ENCODE measurements around the gene GRM7. TPM values are rescaled to one million over a fixed set of nuclear protein-coding genes. Genes with fewer than 3 reads are reported as not detected.

GRM7 gene
- total and polyA plus RNA-seq, 9 of the 15 experiments (the other 6 are each of a cell fraction or from before 2014, with no cell fraction given): not detected

GRCh38 chr3:7620401-7620800, 759.5 kb downstream of the GRM7 start:
- H3K9ac ChIP-seq (ENCODE audit: insufficient read depth in 1 of 2, low read depth in 2 of 2, low read length in 2 of 2): no peak overlapping the region
- no peak overlapping the region for H3K4me3 ChIP-seq
- FAIRE-seq: no peak
- TF ChIP-seq GTF2A2 (tag; IDR thresholded peaks at IDR 0.05) (no peak), ZBTB17 (CRISPR knock-in tag; IDR thresholded peaks at IDR 0.05) (no peak)
- CTCF ChIA-PET (ENCODE audit: low intra/inter-chr PET ratio): no interaction called here
- no peaks in the 10 kb centered on the region for H3K27me3 ChIP-seq (ENCODE audit: control insufficient read depth in 2 of 2, insufficient read depth in 2 of 2, low read length in 2 of 2)
- 15% methylated on average over 1 of the region's 1 CpG for WGBS (ENCODE audit: insufficient coverage, low coverage, missing lambda C conversion rate)
- ATAC-seq: no peak
- in situ Hi-C loops (cut with MboI) (no loop called here), intact Hi-C loops (cut with micrococcal nuclease) (no loop called here)
- H3K36me3 ChIP-seq (ENCODE audit: control insufficient read depth, insufficient read depth, low read length): no peaks in the 10 kb centered on the region
- no peaks in the 10 kb centered on the region for H3K4me1 ChIP-seq (replicated peaks in 1 of 2; ENCODE audit: control insufficient read depth in 2 of 2, insufficient read depth in 2 of 2, low read length in 2 of 2)
- no peaks in the 10 kb centered on the region for H3K9me1 ChIP-seq (ENCODE audit: control insufficient read depth, insufficient read depth, low read length)
- H4K20me1 ChIP-seq (replicated peaks; ENCODE audit: control insufficient read depth, insufficient read depth, low read length): no peaks in the 10 kb centered on the region
- no peak overlapping the region for H2AFZ ChIP-seq (ENCODE audit: low read depth, low read length)
- no peaks in the 10 kb centered on the region for H3K79me2 ChIP-seq (ENCODE audit: control insufficient read depth, insufficient read depth, low read length)
- H3K27ac ChIP-seq (ENCODE audit: extremely low read depth, low read depth, low read length): no peak overlapping the region
- no peak overlapping the region for H3K4me2 ChIP-seq (ENCODE audit: insufficient read depth, low read length)
- no TSS peak for BruUV-seq (replicated peaks)
- no peaks in the 10 kb centered on the region; the same call in 1 of the 2 replicates for H3K9me3 ChIP-seq (replicated peaks; ENCODE audit: control insufficient read depth, insufficient read depth, low read depth, low read length)
- DNase-seq (ENCODE audit: extremely low read depth in 1 of 4, low spot score in 3 of 4): no peak
- POLR2A ChIA-PET: no interaction called here

- H3K4me2 ChIP-seq (ENCODE audit: insufficient read depth, low read length): no peak overlapping the region
- H3K9ac ChIP-seq (ENCODE audit: insufficient read depth in 1 of 2, low read depth in 2 of 2, low read length in 2 of 2): no peak overlapping the region
- 3% methylated on average over 7 of the region's 7 CpGs for WGBS (ENCODE audit: insufficient coverage, low coverage, missing lambda C conversion rate)
- no peaks in the 10 kb centered on the region for H3K27me3 ChIP-seq (ENCODE audit: control insufficient read depth in 2 of 2, insufficient read depth in 2 of 2, low read length in 2 of 2)
- DNase-seq (ENCODE audit: extremely low read depth in 1 of 4, low spot score in 3 of 4): no peak
- no peak for FAIRE-seq
- ATAC-seq: no peak
- H3K27ac ChIP-seq (ENCODE audit: extremely low read depth, low read depth, low read length): no peak overlapping the region
- no peaks in the 10 kb centered on the region for H3K4me1 ChIP-seq (replicated peaks in 1 of 2; ENCODE audit: control insufficient read depth in 2 of 2, insufficient read depth in 2 of 2, low read length in 2 of 2)
- in situ Hi-C loops (cut with MboI): no loop called here
- intact Hi-C loops (cut with micrococcal nuclease): no loop called here
- H3K79me2 ChIP-seq (ENCODE audit: control insufficient read depth, insufficient read depth, low read length): no peaks in the 10 kb centered on the region
- H4K20me1 ChIP-seq (replicated peaks; ENCODE audit: control insufficient read depth, insufficient read depth, low read length): no peaks in the 10 kb centered on the region
- H2AFZ ChIP-seq (ENCODE audit: low read depth, low read length): no peak overlapping the region
- ChIA-PET CTCF (ENCODE audit: low intra/inter-chr PET ratio) (no interaction called here), POLR2A (no interaction called here)
- no peak for TF ChIP-seq NFE2 (IDR thresholded peaks at IDR 0.05; ENCODE audit: low read depth)
- H3K9me1 ChIP-seq (ENCODE audit: control insufficient read depth, insufficient read depth, low read length): no peaks in the 10 kb centered on the region
- no TSS peak for BruUV-seq (replicated peaks)
- no peak overlapping the region for H3K4me3 ChIP-seq
- no peaks in the 10 kb centered on the region; the same call in 1 of the 2 replicates for H3K9me3 ChIP-seq (replicated peaks; ENCODE audit: control insufficient read depth, insufficient read depth, low read depth, low read length)
- H3K36me3 ChIP-seq (ENCODE audit: control insufficient read depth, insufficient read depth, low read length): no peaks in the 10 kb centered on the region
Measured at GRCh38 chr3:7621046-7621630, 760.2 kb downstream of the GRM7 start.

Measured in K562 (cell line).